Measurements from ENCODE around the gene LY86. TPM values are rescaled to one million over a fixed set of nuclear protein-coding genes. Genes with fewer than 3 reads are reported as not detected.

LY86 gene
- total RNA-seq, 1 donor from 2014 or later: 0.63 TPM

GRCh38 chr6:6619021-6619794 is 30.7 kb downstream of the LY86 start:
- DNase-seq (ENCODE audit: low spot score) (no peak), ATAC-seq (no peak)

- ATAC-seq (no peak), DNase-seq (ENCODE audit: low spot score) (no peak)
Measured at GRCh38 chr6:6620766-6621425, 32.4 kb downstream of the LY86 start.

- ATAC-seq (no peak), DNase-seq (ENCODE audit: low spot score) (no peak)
Measured at GRCh38 chr6:6622501-6622900, 34.0 kb downstream of the LY86 start.

- no peak for ATAC-seq
- DNase-seq (ENCODE audit: low spot score): no peak
Measured at GRCh38 chr6:6623553-6623952, 35.0 kb downstream of the LY86 start.

- no peak for DNase-seq (ENCODE audit: low spot score)
- ATAC-seq: no peak
Measured at GRCh38 chr6:6624269-6624990, 35.9 kb downstream of the LY86 start.

GRCh38 chr6:6626187-6626586 is 37.7 kb downstream of the LY86 start:
- ATAC-seq (no peak), DNase-seq (ENCODE audit: low spot score) (no peak)

GRCh38 chr6:6629402-6629801 is 40.9 kb downstream of the LY86 start:
- ATAC-seq (no peak), DNase-seq (ENCODE audit: low spot score) (no peak)

GRCh38 chr6:6631053-6631452 is 42.5 kb downstream of the LY86 start:
- no peak for ATAC-seq

GRCh38 chr6:6631534-6632276 is 43.2 kb downstream of the LY86 start:
- DNase-seq (ENCODE audit: low spot score): no peak
- ATAC-seq: no peak

More at GRCh38 chr6:6631053-6631452, 42.5 kb downstream of the LY86 start:
- no peak for DNase-seq (ENCODE audit: low spot score)

- DNase-seq (ENCODE audit: low spot score) (no peak), ATAC-seq (no peak)
Measured at GRCh38 chr6:6633898-6634734, 45.6 kb downstream of the LY86 start.

GRCh38 chr6:6634735-6635075 is 46.2 kb downstream of the LY86 start:
- ATAC-seq (no peak), DNase-seq (ENCODE audit: low spot score) (no peak)

- DNase-seq (ENCODE audit: low spot score) (no peak), ATAC-seq (no peak)
Measured at GRCh38 chr6:6635291-6635690, 46.8 kb downstream of the LY86 start.

GRCh38 chr6:6635869-6636268 is 47.3 kb downstream of the LY86 start:
- DNase-seq (ENCODE audit: low spot score) (no peak), ATAC-seq (no peak)

GRCh38 chr6:6639572-6639971 is 51.1 kb downstream of the LY86 start:
- DNase-seq (ENCODE audit: low spot score) (no peak), ATAC-seq (no peak)

GRCh38 chr6:6640926-6641325 is 52.4 kb downstream of the LY86 start:
- ATAC-seq: no peak
- DNase-seq (ENCODE audit: low spot score): no peak

GRCh38 chr6:6643398-6643797 is 54.9 kb downstream of the LY86 start:
- DNase-seq (ENCODE audit: low spot score) (no peak), ATAC-seq (no peak)

- no peak for DNase-seq (ENCODE audit: low spot score)
- ATAC-seq: no peak
Measured at GRCh38 chr6:6645261-6645917, 56.9 kb downstream of the LY86 start.

GRCh38 chr6:6646384-6646783 is 57.9 kb downstream of the LY86 start:
- DNase-seq (ENCODE audit: low spot score) (no peak), ATAC-seq (no peak)

- DNase-seq (ENCODE audit: low spot score) (no peak), ATAC-seq (no peak)
Measured at GRCh38 chr6:6646859-6647258, 58.3 kb downstream of the LY86 start.

Data from left lobe of liver (tissue), 2 donors.